Measurements from ENCODE around the gene RANGRF.

DNA sequence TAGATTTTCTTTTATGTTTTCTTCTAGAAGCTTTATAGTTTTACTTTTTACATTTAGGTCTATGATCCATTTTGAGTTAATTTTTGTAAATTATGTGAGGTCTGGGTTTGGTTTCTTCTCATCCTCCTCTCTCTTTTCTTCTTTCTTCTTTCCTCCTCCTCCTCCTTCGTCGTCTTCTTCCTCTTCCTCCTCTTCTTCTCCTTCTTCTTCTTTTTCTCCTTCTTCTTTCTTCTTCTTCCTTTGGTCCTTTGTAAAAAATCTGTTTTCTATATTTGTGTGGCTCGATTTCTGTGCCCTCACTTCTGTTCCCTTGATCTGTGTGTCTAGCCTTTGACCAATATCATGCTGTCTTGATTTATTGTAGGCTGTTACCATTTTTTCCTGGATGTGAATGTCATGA lies 11.8 kb downstream of the RANGRF start:
- TF ChIP-seq, protein P1, sequence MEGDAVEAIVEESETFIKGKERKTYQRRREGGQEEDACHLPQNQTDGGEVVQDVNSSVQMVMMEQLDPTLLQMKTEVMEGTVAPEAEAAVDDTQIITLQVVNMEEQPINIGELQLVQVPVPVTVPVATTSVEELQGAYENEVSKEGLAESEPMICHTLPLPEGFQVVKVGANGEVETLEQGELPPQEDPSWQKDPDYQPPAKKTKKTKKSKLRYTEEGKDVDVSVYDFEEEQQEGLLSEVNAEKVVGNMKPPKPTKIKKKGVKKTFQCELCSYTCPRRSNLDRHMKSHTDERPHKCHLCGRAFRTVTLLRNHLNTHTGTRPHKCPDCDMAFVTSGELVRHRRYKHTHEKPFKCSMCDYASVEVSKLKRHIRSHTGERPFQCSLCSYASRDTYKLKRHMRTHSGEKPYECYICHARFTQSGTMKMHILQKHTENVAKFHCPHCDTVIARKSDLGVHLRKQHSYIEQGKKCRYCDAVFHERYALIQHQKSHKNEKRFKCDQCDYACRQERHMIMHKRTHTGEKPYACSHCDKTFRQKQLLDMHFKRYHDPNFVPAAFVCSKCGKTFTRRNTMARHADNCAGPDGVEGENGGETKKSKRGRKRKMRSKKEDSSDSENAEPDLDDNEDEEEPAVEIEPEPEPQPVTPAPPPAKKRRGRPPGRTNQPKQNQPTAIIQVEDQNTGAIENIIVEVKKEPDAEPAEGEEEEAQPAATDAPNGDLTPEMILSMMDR (IDR thresholded peaks at IDR 0.05): no peak
- TF ChIP-seq POLR2A (IDR thresholded peaks at IDR 0.05): no peak

All from esophagus squamous epithelium (tissue), 4 donors.